GM10266 (cell line): ENCODE results near the gene PDE8B.

Source experiments
- DNase-seq: peaks from one replicate; pipeline ENCODE4 v3.0.0; 2012; ENCODE audit errors: extremely low spot score
- CTCF ChIP-seq: IDR thresholded peaks from 2 replicates; pipeline ENCODE4 v1.5.1; 2012; ENCODE audit warnings: mild to moderate bottlenecking, low read depth; ENCODE audit not compliant: control insufficient read depth, insufficient read depth; ENCODE audit errors: missing control alignments

Gene PDE8B

GRCh38 chr5:77353251-77353650 lies 142.8 kb downstream of the PDE8B start:
- DNase-seq = no peak
- TF ChIP-seq CTCF = no peak

GRCh38 chr5:77354454-77354853 lies 144.0 kb downstream of the PDE8B start:
- no peak for TF ChIP-seq CTCF
- no peak for DNase-seq

GRCh38 chr5:77355080-77355479 lies 144.6 kb downstream of the PDE8B start:
- no peak for DNase-seq
- TF ChIP-seq CTCF = no peak

- no peak for DNase-seq
- TF ChIP-seq CTCF = no peak
Observed at GRCh38 chr5:77355751-77356150, 145.3 kb downstream of the PDE8B start.

GRCh38 chr5:77356740-77357139 lies 146.3 kb downstream of the PDE8B start:
- DNase-seq = peak; percentile 44
- no peak for TF ChIP-seq CTCF

GRCh38 chr5:77358255-77359205 lies 148.1 kb downstream of the PDE8B start:
- no peak for DNase-seq
- no peak for TF ChIP-seq CTCF

- no peak for DNase-seq
- no peak for TF ChIP-seq CTCF
Observed at GRCh38 chr5:77359231-77359630, 148.8 kb downstream of the PDE8B start.
